Mesendoderm (in vitro differentiated cells): ENCODE results near the gene GASK1B.

Experiments
- DNase-seq: peaks from one replicate; pipeline ENCODE4 v3.0.0; 2013
- H2AK5ac ChIP-seq: 2 replicates; pipeline ENCODE4 v1.6.1; 2013; ENCODE audit warnings: low read length, inconsistent platforms
- H2BK120ac ChIP-seq: 2 replicates; pipeline ENCODE4 v1.6.1; 2013; ENCODE audit warnings: low read depth, mild to moderate bottlenecking, low read length, moderate library complexity, mixed read lengths
- H2BK15ac ChIP-seq: replicated peaks from 2 replicates; pipeline ENCODE4 v1.6.1; 2013; ENCODE audit warnings: low read depth, mild to moderate bottlenecking, moderate library complexity
- H2BK5ac ChIP-seq: 2 replicates; pipeline ENCODE4 v1.6.1; 2013; ENCODE audit warnings: low read length, inconsistent platforms
- H3K18ac ChIP-seq: 2 replicates; pipeline ENCODE4 v1.6.1; 2013; ENCODE audit warnings: mild to moderate bottlenecking, low read length, mixed read lengths
- H3K23ac ChIP-seq: one replicate; pipeline ENCODE4 v1.6.1; 2013; ENCODE audit warnings: low read length
- H3K27ac ChIP-seq: 2 replicates; pipeline ENCODE4 v1.5.1; 2013; ENCODE audit warnings: low read depth, mild to moderate bottlenecking, inconsistent platforms, low read length, moderate library complexity
- H3K27me3 ChIP-seq: 2 replicates; pipeline ENCODE4 v1.6.1; 2013; ENCODE audit warnings: low read length, control low read depth, mild to moderate bottlenecking, inconsistent platforms; ENCODE audit not compliant: insufficient read depth, poor library complexity
- H3K36me3 ChIP-seq: 2 replicates; pipeline ENCODE4 v1.6.1; 2013; ENCODE audit warnings: low read length, inconsistent platforms; ENCODE audit not compliant: control insufficient read depth, insufficient read depth
- H3K4ac ChIP-seq: one replicate; pipeline ENCODE4 v1.6.1; 2013; ENCODE audit warnings: low read depth, mild to moderate bottlenecking, low read length, moderate library complexity
- H3K4me1 ChIP-seq: 2 replicates; pipeline ENCODE4 v1.6.1; 2013; ENCODE audit warnings: low read depth, low read length, inconsistent platforms; ENCODE audit not compliant: control insufficient read depth
- H3K4me2 ChIP-seq: 2 replicates; pipeline ENCODE4 v1.6.1; 2013; ENCODE audit warnings: low read length
- H3K4me3 ChIP-seq: 2 replicates; pipeline ENCODE4 v1.5.1; 2013; ENCODE audit warnings: mild to moderate bottlenecking, low read length
- H3K56ac ChIP-seq: one replicate; pipeline ENCODE4 v1.6.1; 2013; ENCODE audit warnings: low read length
- H3K79me1 ChIP-seq: 2 replicates; pipeline ENCODE4 v1.6.1; 2013; ENCODE audit warnings: low read length, inconsistent platforms
- H3K79me2 ChIP-seq: 2 replicates; pipeline ENCODE4 v1.6.1; 2013; ENCODE audit warnings: mild to moderate bottlenecking, low read length; ENCODE audit not compliant: control insufficient read depth, insufficient read depth
- H3K9ac ChIP-seq: 2 replicates; pipeline ENCODE4 v1.6.1; 2013; ENCODE audit warnings: low read length, inconsistent platforms
- H4K5ac ChIP-seq: one replicate; pipeline ENCODE4 v1.6.1; 2013; ENCODE audit warnings: low read length
- H4K8ac ChIP-seq: one replicate; pipeline ENCODE4 v1.6.1; 2013; ENCODE audit warnings: low read depth, mild to moderate bottlenecking, control low read depth, low read length, moderate library complexity
- WGBS: extraction: QIAGEN DNeasy Blood & Tissue Kit; methylation state at CpG from one replicate; pipeline ENCODE4 v1.1.7; 2013; ENCODE audit warnings: low lambda C conversion rate, missing lambda C conversion rate; ENCODE audit not compliant: insufficient coverage; ENCODE audit errors: extremely low coverage; 5-methylcytosine and 5-hydroxymethylcytosine counted together

GASK1B gene

GRCh38 chr4:158181906-158182305 lies 9.1 kb upstream of the GASK1B start:
- no peak overlapping the region for H2BK15ac ChIP-seq
- no peak overlapping the region for H3K18ac ChIP-seq
- no peak overlapping the region for H4K5ac ChIP-seq
- H3K36me3 ChIP-seq, result no peaks in the 10 kb centered on the region
- H3K56ac ChIP-seq, result no peak overlapping the region
- no peak overlapping the region for H3K4me3 ChIP-seq
- no peak overlapping the region for H2BK5ac ChIP-seq
- no peaks in the 10 kb centered on the region for H3K79me1 ChIP-seq
- no peaks in the 10 kb centered on the region for H3K27me3 ChIP-seq
- no peak overlapping the region for H3K4ac ChIP-seq
- DNase-seq, result peak; percentile 46
- H4K8ac ChIP-seq, result no peak overlapping the region
- H2AK5ac ChIP-seq, result no peak overlapping the region
- WGBS, result no CpG with 5 or more reads among the region's 5 CpGs
- H3K27ac ChIP-seq, result no peak overlapping the region
- H3K4me1 ChIP-seq, result no peaks in the 10 kb centered on the region
- H3K23ac ChIP-seq, result no peak overlapping the region
- H3K9ac ChIP-seq, result no peak overlapping the region
- no peak overlapping the region for H2BK120ac ChIP-seq
- no peak overlapping the region for H3K4me2 ChIP-seq
- no peaks in the 10 kb centered on the region for H3K79me2 ChIP-seq

- Histone ChIP-seq H2AK5ac (no peak overlapping the region), H3K9ac (no peak overlapping the region), H4K5ac (no peak overlapping the region), H3K56ac (no peak overlapping the region), H4K8ac (no peak overlapping the region), H2BK5ac (no peak overlapping the region), H3K18ac (no peak overlapping the region), H3K79me2 (no peaks in the 10 kb centered on the region), H3K36me3 (no peaks in the 10 kb centered on the region), H2BK15ac (no peak overlapping the region), H3K79me1 (no peaks in the 10 kb centered on the region), H3K27me3 (no peaks in the 10 kb centered on the region), H2BK120ac (no peak overlapping the region), H3K4me2 (no peak overlapping the region), H3K4me3 (no peak overlapping the region), H3K27ac (no peak overlapping the region), H3K4me1 (no peaks in the 10 kb centered on the region), H3K23ac (no peak overlapping the region), H3K4ac (no peak overlapping the region)
- DNase-seq, result no peak
- WGBS, result no CpG with 5 or more reads among the region's 3 CpGs
These were observed 6.6 kb upstream of the GASK1B start for GRCh38 chr4:158179465-158179864.

GRCh38 chr4:158176776-158177175 lies 4.0 kb upstream of the GASK1B start:
- Histone ChIP-seq H3K79me2 (no peaks in the 10 kb centered on the region), H3K27ac (no peak overlapping the region), H3K4ac (no peak overlapping the region), H3K4me2 (no peak overlapping the region), H3K27me3 (no peaks in the 10 kb centered on the region), H2BK120ac (no peak overlapping the region), H3K18ac (no peak overlapping the region), H3K36me3 (no peaks in the 10 kb centered on the region), H3K4me1 (no peaks in the 10 kb centered on the region), H2AK5ac (no peak overlapping the region), H3K23ac (no peak overlapping the region), H3K79me1 (no peaks in the 10 kb centered on the region), H3K56ac (no peak overlapping the region), H2BK15ac (no peak overlapping the region), H4K5ac (no peak overlapping the region), H2BK5ac (no peak overlapping the region), H3K9ac (no peak overlapping the region), H3K4me3 (no peak overlapping the region), H4K8ac (no peak overlapping the region)
- DNase-seq, result no peak

GRCh38 chr4:158176108-158176507 lies 3.3 kb upstream of the GASK1B start:
- no peak overlapping the region for H3K23ac ChIP-seq
- H3K4me1 ChIP-seq, result no peaks in the 10 kb centered on the region
- no peaks in the 10 kb centered on the region for H3K79me2 ChIP-seq
- H3K27me3 ChIP-seq, result no peaks in the 10 kb centered on the region
- H3K4me2 ChIP-seq, result no peak overlapping the region
- no peaks in the 10 kb centered on the region for H3K79me1 ChIP-seq
- no peak overlapping the region for H3K27ac ChIP-seq
- no peak overlapping the region for H4K5ac ChIP-seq
- no peak overlapping the region for H3K4me3 ChIP-seq
- no peak overlapping the region for H3K18ac ChIP-seq
- DNase-seq, result peak; percentile 23
- no peak overlapping the region for H3K56ac ChIP-seq
- H2BK5ac ChIP-seq, result no peak overlapping the region
- H3K36me3 ChIP-seq, result no peaks in the 10 kb centered on the region
- no peak overlapping the region for H2BK15ac ChIP-seq
- no CpG with 5 or more reads among the region's 2 CpGs for WGBS
- no peak overlapping the region for H4K8ac ChIP-seq
- H2BK120ac ChIP-seq, result no peak overlapping the region
- H3K4ac ChIP-seq, result no peak overlapping the region
- no peak overlapping the region for H3K9ac ChIP-seq
- H2AK5ac ChIP-seq, result no peak overlapping the region

GRCh38 chr4:158170691-158171561 lies 1.9 kb downstream of the GASK1B start:
- DNase-seq, result peak; percentile 33
- Histone ChIP-seq H3K4me3 (no peak overlapping the region), H3K4me2 (no peak overlapping the region)

More at GRCh38 chr4:158170691-158171561, 1.9 kb downstream of the GASK1B start:
- H3K27ac ChIP-seq, result no peak overlapping the region
- H2BK15ac ChIP-seq, result no peak overlapping the region
- H3K4me1 ChIP-seq, result no peaks in the 10 kb centered on the region
- no peaks in the 10 kb centered on the region for H3K36me3 ChIP-seq
- H2BK5ac ChIP-seq, result no peak overlapping the region
- WGBS, result no CpG with 5 or more reads among the region's 42 CpGs
- no peak overlapping the region for H4K8ac ChIP-seq
- H3K18ac ChIP-seq, result no peak overlapping the region
- H3K79me1 ChIP-seq, result no peaks in the 10 kb centered on the region
- H3K23ac ChIP-seq, result no peak overlapping the region
- no peaks in the 10 kb centered on the region for H3K79me2 ChIP-seq
- no peaks in the 10 kb centered on the region for H3K27me3 ChIP-seq
- no peak overlapping the region for H2BK120ac ChIP-seq
- H3K9ac ChIP-seq, result no peak overlapping the region
- no peak overlapping the region for H3K4ac ChIP-seq
- H2AK5ac ChIP-seq, result no peak overlapping the region
- H4K5ac ChIP-seq, result no peak overlapping the region
- H3K56ac ChIP-seq, result no peak overlapping the region
